Fibroblast of skin of left biceps (primary cell): Measurements from ENCODE around the gene CD4.
"Not testable (repeated sequence)": the region's sequence is repeated elsewhere in the genome, so short reads cannot be mapped to it uniquely, and the experiment has no call there.

Experiments used
- DNase-seq, 2 experiments: peaks; one replicate each; pipeline ENCODE4 v3.0.0-alpha.2; 2013; ENCODE audit warnings: low read depth in 2 of 2

Gene CD4

DNA sequence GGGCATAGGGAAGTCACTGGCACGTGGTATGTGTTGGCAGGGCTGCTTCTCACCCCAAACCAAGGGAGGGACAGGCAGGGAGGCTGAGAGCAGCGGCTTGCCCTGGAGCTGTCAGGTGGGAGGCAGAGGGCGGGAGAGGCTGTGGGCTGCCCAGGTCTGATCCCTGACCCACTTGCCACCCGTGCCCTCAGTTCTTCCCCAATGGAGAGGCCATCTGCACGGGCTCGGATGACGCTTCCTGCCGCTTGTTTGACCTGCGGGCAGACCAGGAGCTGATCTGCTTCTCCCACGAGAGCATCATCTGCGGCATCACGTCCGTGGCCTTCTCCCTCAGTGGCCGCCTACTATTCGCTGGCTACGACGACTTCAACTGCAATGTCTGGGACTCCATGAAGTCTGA lies 56.1 kb downstream of the CD4 start:
- DNase-seq: no peak

GRCh38 chr12:6846316-6846869 lies 57.1 kb downstream of the CD4 start:
- no peak for DNase-seq

- no peak for DNase-seq
Measured at GRCh38 chr12:6847676-6848075, 58.3 kb downstream of the CD4 start.

GRCh38 chr12:6849427-6849826 lies 60.1 kb downstream of the CD4 start:
- no peak for DNase-seq

GRCh38 chr12:6849976-6850560 lies 60.7 kb downstream of the CD4 start:
- DNase-seq: no peak

DNA sequence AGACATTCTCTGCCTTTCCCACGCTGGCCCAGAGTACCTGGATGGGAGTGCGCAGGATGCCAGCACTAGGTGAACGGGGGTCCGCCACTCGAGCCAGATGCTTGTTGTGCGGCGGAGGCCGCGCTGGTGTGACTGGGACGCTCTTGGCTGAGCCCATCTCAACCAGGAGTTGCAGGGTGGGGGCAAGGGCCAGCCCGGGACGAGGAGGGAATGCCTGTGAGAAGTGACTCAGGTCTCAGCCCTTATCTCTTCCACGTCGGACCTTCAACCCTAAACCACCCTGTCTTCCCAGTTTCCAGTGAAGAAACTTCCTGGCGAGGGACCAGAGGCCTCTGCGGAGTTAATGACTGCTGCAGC lies 61.4 kb downstream of the CD4 start:
- DNase-seq: no peak

- DNase-seq: peak; percentile 95 to 96
Measured at GRCh38 chr12:6851153-6851920, 62.0 kb downstream of the CD4 start, which contains the start of gene CDCA3. TSS of gene CDCA3 (minus strand) at chr12:6851286. CDS start at chr12:6850952, 334 bp downstream.

DNA sequence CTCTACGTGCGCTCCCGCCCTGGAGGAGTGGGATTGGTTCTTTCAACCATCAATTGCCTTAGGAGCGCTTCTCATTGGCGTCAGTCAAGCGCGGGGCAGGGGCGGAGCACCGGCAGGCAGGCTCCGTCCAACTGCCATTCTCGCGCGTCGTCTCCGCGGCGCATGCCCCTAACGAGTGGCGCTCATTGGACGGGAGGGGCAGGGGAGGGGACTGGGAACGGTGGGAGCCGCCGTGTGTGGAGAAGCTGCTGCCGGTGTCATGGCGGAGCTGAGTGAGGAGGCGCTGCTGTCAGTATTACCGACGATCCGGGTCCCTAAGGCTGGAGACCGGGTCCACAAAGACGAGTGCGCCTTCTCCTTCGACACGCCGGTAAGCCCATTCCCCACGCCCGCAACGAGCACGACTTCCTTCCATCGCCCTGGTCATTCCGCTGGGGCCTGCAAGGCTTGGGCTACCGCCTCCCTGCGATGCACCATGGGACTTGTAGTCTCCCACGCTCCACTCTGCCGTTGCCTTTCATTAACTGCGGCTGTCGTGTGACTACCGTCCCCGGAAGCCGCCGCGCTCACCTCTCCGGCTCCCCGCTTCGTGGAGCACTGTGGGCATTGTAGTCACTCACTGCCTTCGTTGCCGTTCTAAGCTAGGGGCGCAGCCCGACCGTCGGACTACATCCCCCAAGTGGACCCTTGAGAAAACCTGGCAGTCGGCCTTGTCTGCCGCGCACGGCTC lies 62.8 kb downstream of the CD4 start, which contains the start of gene USP5:
USP5 (plus strand) TSS at position 230 of the 730 bp plus-strand sequence; CDS start at position 260, 30 bp downstream.
- peak; percentile 99 for DNase-seq

- no peak for DNase-seq
Measured at GRCh38 chr12:6852651-6853354, 63.5 kb downstream of the CD4 start.

DNA sequence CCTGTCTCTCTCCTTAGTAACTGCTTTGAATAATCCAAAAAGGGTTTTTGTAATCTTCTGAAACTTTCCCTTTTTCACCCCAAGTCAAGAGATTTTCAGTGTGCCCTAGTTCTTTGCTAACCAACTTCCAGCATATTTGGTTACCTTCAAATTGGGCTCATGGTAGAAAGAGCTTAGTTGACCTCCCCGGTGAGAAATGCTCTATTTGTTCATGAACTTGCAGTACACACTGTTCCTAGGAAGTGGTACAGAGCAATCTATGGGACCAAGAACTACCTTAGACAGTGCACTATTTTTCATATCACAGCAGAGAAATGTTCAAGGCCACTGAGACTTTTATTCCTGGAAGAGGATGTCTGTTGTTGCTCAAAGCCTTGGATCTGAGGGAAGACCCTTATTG lies 64.3 kb downstream of the CD4 start:
- no peak for DNase-seq

DNA sequence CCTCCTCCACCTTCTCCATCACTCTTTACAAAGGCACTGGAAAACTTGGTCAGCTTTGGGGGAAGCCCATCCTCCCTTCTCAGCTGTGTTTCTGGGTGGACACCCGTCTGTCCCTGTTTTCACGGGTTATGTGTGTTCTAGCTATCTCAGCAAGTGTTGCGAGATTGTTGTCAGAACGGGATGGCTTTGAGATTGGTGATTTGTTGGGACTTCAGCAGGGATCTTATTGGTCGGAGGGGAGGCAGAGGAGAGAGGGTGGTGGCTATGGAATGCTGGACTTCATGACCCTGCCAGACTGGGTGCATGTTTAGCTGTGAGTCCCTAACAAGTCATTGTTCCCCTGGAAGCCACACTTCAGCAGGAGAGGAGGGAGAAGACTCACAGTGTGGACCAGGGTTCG lies 64.7 kb downstream of the CD4 start:
- no peak for DNase-seq

GRCh38 chr12:6855322-6855721 lies 66.0 kb downstream of the CD4 start:
- DNase-seq: no peak

- DNase-seq: no peak
Measured at GRCh38 chr12:6858799-6859198, 69.5 kb downstream of the CD4 start.

- DNase-seq: no peak
Measured at GRCh38 chr12:6860116-6860515, 70.8 kb downstream of the CD4 start.

- DNase-seq: no peak
Measured at GRCh38 chr12:6860942-6861341, 71.6 kb downstream of the CD4 start.

- no peak for DNase-seq
Measured at GRCh38 chr12:6861391-6861790, 72.1 kb downstream of the CD4 start.

- no peak for DNase-seq
Measured at GRCh38 chr12:6863033-6863432, 73.7 kb downstream of the CD4 start.

GRCh38 chr12:6863586-6864321 lies 74.4 kb downstream of the CD4 start:
- DNase-seq: no peak

GRCh38 chr12:6865307-6865706 lies 76.0 kb downstream of the CD4 start:
- not testable (repeated sequence) for DNase-seq

GRCh38 chr12:6866163-6866919 lies 77.0 kb downstream of the CD4 start:
- DNase-seq: no peak
